ENCODE data around the gene SLC4A4. TPM values are rescaled to one million over a fixed set of nuclear protein-coding genes. Genes with fewer than 3 reads are reported as not detected.

Gene SLC4A4
- polyA plus RNA-seq, 1 donor = 11.2 TPM

GRCh38 chr4:71526637-71527406 is 188.0 kb downstream of the SLC4A4 start:
- Histone ChIP-seq H3K36me3 (ENCODE audit: control insufficient read depth, insufficient read depth, low read length) (no peaks in the 10 kb centered on the region), H3K27me3 (ENCODE audit: control insufficient read depth, insufficient read depth, low read length) (no peaks in the 10 kb centered on the region), H3K4me1 (ENCODE audit: control insufficient read depth, insufficient read depth, low read length) (no peaks in the 10 kb centered on the region), H3K9me3 (ENCODE audit: control insufficient read depth, low read depth, low read length) (no peaks in the 10 kb centered on the region), H3K27ac (ENCODE audit: low read length) (no peak overlapping the region), H3K4me3 (ENCODE audit: low read length) (no peak overlapping the region)
- DNase-seq = no peak
- WGBS (ENCODE audit: insufficient coverage, low lambda C conversion rate) = 100% methylated on average over 1 of the region's 4 CpGs

GRCh38 chr4:71532407-71532806 is 193.6 kb downstream of the SLC4A4 start:
- no peak for DNase-seq
- Histone ChIP-seq H3K4me1 (ENCODE audit: control insufficient read depth, insufficient read depth, low read length) (no peaks in the 10 kb centered on the region), H3K36me3 (ENCODE audit: control insufficient read depth, insufficient read depth, low read length) (no peaks in the 10 kb centered on the region), H3K4me3 (ENCODE audit: low read length) (no peak overlapping the region), H3K27me3 (ENCODE audit: control insufficient read depth, insufficient read depth, low read length) (no peaks in the 10 kb centered on the region), H3K27ac (ENCODE audit: low read length) (no peak overlapping the region), H3K9me3 (ENCODE audit: control insufficient read depth, low read depth, low read length) (no peaks in the 10 kb centered on the region)
- whole genome bisulfite sequencing (ENCODE audit: insufficient coverage, low lambda C conversion rate) = 100% methylated on average over 1 of the region's 1 CpG

- Histone ChIP-seq H3K4me1 (ENCODE audit: control insufficient read depth, insufficient read depth, low read length) (no peaks in the 10 kb centered on the region), H3K36me3 (ENCODE audit: control insufficient read depth, insufficient read depth, low read length) (no peaks in the 10 kb centered on the region), H3K27me3 (ENCODE audit: control insufficient read depth, insufficient read depth, low read length) (no peaks in the 10 kb centered on the region), H3K4me3 (ENCODE audit: low read length) (no peak overlapping the region), H3K27ac (ENCODE audit: low read length) (no peak overlapping the region), H3K9me3 (ENCODE audit: control insufficient read depth, low read depth, low read length) (no peaks in the 10 kb centered on the region)
- no peak for DNase-seq
- 86% methylated on average over 1 of the region's 1 CpG for WGBS (ENCODE audit: insufficient coverage, low lambda C conversion rate)
Observed at GRCh38 chr4:71533121-71533520, 194.3 kb downstream of the SLC4A4 start.

GRCh38 chr4:71537551-71538065 is 198.8 kb downstream of the SLC4A4 start:
- no peaks in the 10 kb centered on the region for H3K36me3 ChIP-seq (ENCODE audit: control insufficient read depth, insufficient read depth, low read length)
- DNase-seq = no peak
- H3K4me1 ChIP-seq (ENCODE audit: control insufficient read depth, insufficient read depth, low read length) = no peaks in the 10 kb centered on the region
- no CpG with 5 or more reads among the region's 6 CpGs for WGBS (ENCODE audit: insufficient coverage, low lambda C conversion rate)
- H3K27ac ChIP-seq (ENCODE audit: low read length) = no peak overlapping the region
- no peaks in the 10 kb centered on the region for H3K9me3 ChIP-seq (ENCODE audit: control insufficient read depth, low read depth, low read length)
- no peaks in the 10 kb centered on the region for H3K27me3 ChIP-seq (ENCODE audit: control insufficient read depth, insufficient read depth, low read length)
- no peak overlapping the region for H3K4me3 ChIP-seq (ENCODE audit: low read length)

- H3K9me3 ChIP-seq (ENCODE audit: control insufficient read depth, low read depth, low read length) = no peaks in the 10 kb centered on the region
- H3K27ac ChIP-seq (ENCODE audit: low read length) = no peak overlapping the region
- no CpG with 5 or more reads among the region's 2 CpGs for WGBS (ENCODE audit: insufficient coverage, low lambda C conversion rate)
- H3K4me1 ChIP-seq (ENCODE audit: control insufficient read depth, insufficient read depth, low read length) = no peaks in the 10 kb centered on the region
- no peak for DNase-seq
- H3K27me3 ChIP-seq (ENCODE audit: control insufficient read depth, insufficient read depth, low read length) = no peaks in the 10 kb centered on the region
- H3K36me3 ChIP-seq (ENCODE audit: control insufficient read depth, insufficient read depth, low read length) = no peaks in the 10 kb centered on the region
- no peak overlapping the region for H3K4me3 ChIP-seq (ENCODE audit: low read length)
Observed at GRCh38 chr4:71538528-71538927, 199.7 kb downstream of the SLC4A4 start.

GRCh38 chr4:71540749-71541269 is 202.0 kb downstream of the SLC4A4 start:
- H3K36me3 ChIP-seq (ENCODE audit: control insufficient read depth, insufficient read depth, low read length) = peaks cover 2% of the 10 kb centered on the region
- no peak overlapping the region for H3K4me3 ChIP-seq (ENCODE audit: low read length)
- no peak for DNase-seq
- H3K27ac ChIP-seq (ENCODE audit: low read length) = no peak overlapping the region
- no peaks in the 10 kb centered on the region for H3K4me1 ChIP-seq (ENCODE audit: control insufficient read depth, insufficient read depth, low read length)
- WGBS (ENCODE audit: insufficient coverage, low lambda C conversion rate) = 93% methylated on average over 3 of the region's 4 CpGs
- H3K27me3 ChIP-seq (ENCODE audit: control insufficient read depth, insufficient read depth, low read length) = no peaks in the 10 kb centered on the region
- H3K9me3 ChIP-seq (ENCODE audit: control insufficient read depth, low read depth, low read length) = no peaks in the 10 kb centered on the region

GRCh38 chr4:71541541-71541940 is 202.7 kb downstream of the SLC4A4 start:
- no peak overlapping the region for H3K27ac ChIP-seq (ENCODE audit: low read length)
- H3K9me3 ChIP-seq (ENCODE audit: control insufficient read depth, low read depth, low read length) = no peaks in the 10 kb centered on the region
- WGBS (ENCODE audit: insufficient coverage, low lambda C conversion rate) = no CpG with 5 or more reads among the region's 2 CpGs
- H3K36me3 ChIP-seq (ENCODE audit: control insufficient read depth, insufficient read depth, low read length) = peaks cover 2% of the 10 kb centered on the region
- no peak overlapping the region for H3K4me3 ChIP-seq (ENCODE audit: low read length)
- H3K27me3 ChIP-seq (ENCODE audit: control insufficient read depth, insufficient read depth, low read length) = no peaks in the 10 kb centered on the region
- no peaks in the 10 kb centered on the region for H3K4me1 ChIP-seq (ENCODE audit: control insufficient read depth, insufficient read depth, low read length)
- no peak for DNase-seq

GRCh38 chr4:71545168-71545567 is 206.3 kb downstream of the SLC4A4 start:
- no peaks in the 10 kb centered on the region for H3K27me3 ChIP-seq (ENCODE audit: control insufficient read depth, insufficient read depth, low read length)
- peaks cover 6% of the 10 kb centered on the region for H3K4me1 ChIP-seq (ENCODE audit: control insufficient read depth, insufficient read depth, low read length)
- peaks cover 2% of the 10 kb centered on the region for H3K36me3 ChIP-seq (ENCODE audit: control insufficient read depth, insufficient read depth, low read length)
- H3K9me3 ChIP-seq (ENCODE audit: control insufficient read depth, low read depth, low read length) = no peaks in the 10 kb centered on the region
- no peak overlapping the region for H3K4me3 ChIP-seq (ENCODE audit: low read length)
- no peak overlapping the region for H3K27ac ChIP-seq (ENCODE audit: low read length)
- WGBS (ENCODE audit: insufficient coverage, low lambda C conversion rate) = no CpG with 5 or more reads among the region's 3 CpGs
- no peak for DNase-seq

GRCh38 chr4:71549516-71550160 is 210.8 kb downstream of the SLC4A4 start:
- Histone ChIP-seq H3K27ac (ENCODE audit: low read length) (no peak overlapping the region), H3K4me3 (ENCODE audit: low read length) (no peak overlapping the region), H3K9me3 (ENCODE audit: control insufficient read depth, low read depth, low read length) (no peaks in the 10 kb centered on the region), H3K36me3 (ENCODE audit: control insufficient read depth, insufficient read depth, low read length) (peaks cover 2% of the 10 kb centered on the region), H3K4me1 (ENCODE audit: control insufficient read depth, insufficient read depth, low read length) (peaks cover 13% of the 10 kb centered on the region), H3K27me3 (ENCODE audit: control insufficient read depth, insufficient read depth, low read length) (no peaks in the 10 kb centered on the region)
- DNase-seq = peak in 1 of 2 donors; percentile 32
- 44% methylated on average over 2 of the region's 3 CpGs for WGBS (ENCODE audit: insufficient coverage, low lambda C conversion rate)

- no peak overlapping the region for H3K4me3 ChIP-seq (ENCODE audit: low read length)
- no peak overlapping the region for H3K27ac ChIP-seq (ENCODE audit: low read length)
- H3K36me3 ChIP-seq (ENCODE audit: control insufficient read depth, insufficient read depth, low read length) = no peaks in the 10 kb centered on the region
- 10% methylated on average over 2 of the region's 7 CpGs for WGBS (ENCODE audit: insufficient coverage, low lambda C conversion rate)
- no peaks in the 10 kb centered on the region for H3K9me3 ChIP-seq (ENCODE audit: control insufficient read depth, low read depth, low read length)
- no peaks in the 10 kb centered on the region for H3K27me3 ChIP-seq (ENCODE audit: control insufficient read depth, insufficient read depth, low read length)
- DNase-seq = peak; percentile 20 to 73
- peaks cover 13% of the 10 kb centered on the region for H3K4me1 ChIP-seq (ENCODE audit: control insufficient read depth, insufficient read depth, low read length)
Observed at GRCh38 chr4:71550220-71551165, 211.7 kb downstream of the SLC4A4 start.

Measured in large intestine (tissue), 3 donors.